GM12891 (cell line): ENCODE measurements around the gene LIMS1.
"Not testable (repeated sequence)": the region's sequence is repeated elsewhere in the genome, so short reads cannot be mapped to it uniquely, and the experiment has no call there.

ENCODE experiments used
- DNase-seq: peaks from one replicate; pipeline ENCODE4 v3.0.0; 2011; ENCODE audit warnings: low spot score; ENCODE audit not compliant: insufficient read length
- FAIRE-seq: peaks from 2 replicates; lab custom pipeline; 2011; peaks lifted over from hg19 to GRCh38; lab: Jason Lieb, UNC
- PAX5 ChIP-seq: IDR thresholded peaks from 2 replicates; pipeline ENCODE4 v1.6.1; 2011; ENCODE audit warnings: low read length, moderate library complexity, mild to moderate bottlenecking; ENCODE audit not compliant: insufficient read depth, severe bottlenecking
- POLR2A ChIP-seq: IDR thresholded peaks from 2 replicates; pipeline ENCODE4 v1.6.1; 2011; ENCODE audit warnings: low read depth, low read length, control low read depth
- POLR2AphosphoS5 ChIP-seq: IDR thresholded peaks from 2 replicates; pipeline ENCODE4 v1.6.1; 2011; ENCODE audit warnings: low read depth, low read length, control low read depth
- POU2F2 ChIP-seq: IDR thresholded peaks from 2 replicates; pipeline ENCODE4 v1.6.1; 2011; ENCODE audit warnings: low read depth, mild to moderate bottlenecking, control low read depth, low read length, moderate library complexity
- SPI1 ChIP-seq: IDR thresholded peaks from 2 replicates; pipeline ENCODE4 v1.6.1; 2011; ENCODE audit warnings: low read depth, low read length, control low read depth
- TAF1 ChIP-seq: IDR thresholded peaks from 2 replicates; pipeline ENCODE4 v1.6.1; 2011; ENCODE audit warnings: low read depth, low read length, control low read depth

Gene LIMS1

GRCh38 chr2:108664089-108664488 is 129.8 kb downstream of the LIMS1 start:
- DNase-seq, FAIRE-seq: not testable (repeated sequence)

GRCh38 chr2:108664979-108665378 is 130.7 kb downstream of the LIMS1 start:
- not testable (repeated sequence) for FAIRE-seq, DNase-seq

- FAIRE-seq, DNase-seq: not testable (repeated sequence)
These were observed 131.7 kb downstream of the LIMS1 start for GRCh38 chr2:108665975-108666374.

- not testable (repeated sequence) for FAIRE-seq
These were observed 132.9 kb downstream of the LIMS1 start for GRCh38 chr2:108667140-108667539.

GRCh38 chr2:108670282-108670681 is 136.0 kb downstream of the LIMS1 start:
- not testable (repeated sequence) for DNase-seq, FAIRE-seq

More at GRCh38 chr2:108667140-108667539, 132.9 kb downstream of the LIMS1 start:
- not testable (repeated sequence) for DNase-seq

GRCh38 chr2:108672200-108672805 is 138.0 kb downstream of the LIMS1 start:
- FAIRE-seq, DNase-seq: not testable (repeated sequence)

GRCh38 chr2:108676522-108676921 is 142.3 kb downstream of the LIMS1 start:
- not testable (repeated sequence) for FAIRE-seq, DNase-seq

GRCh38 chr2:108677239-108677744 is 143.0 kb downstream of the LIMS1 start:
- not testable (repeated sequence) for FAIRE-seq, DNase-seq

GRCh38 chr2:108678198-108678651 is 144.0 kb downstream of the LIMS1 start:
- DNase-seq, FAIRE-seq: not testable (repeated sequence)

- FAIRE-seq, DNase-seq: not testable (repeated sequence)
These were observed 146.5 kb downstream of the LIMS1 start for GRCh38 chr2:108680805-108681204.

- not testable (repeated sequence) for FAIRE-seq, DNase-seq
These were observed 154.8 kb downstream of the LIMS1 start for GRCh38 chr2:108688818-108689756.

GRCh38 chr2:108690001-108690400 is 155.7 kb downstream of the LIMS1 start:
- DNase-seq, FAIRE-seq: not testable (repeated sequence)

GRCh38 chr2:108691447-108691846 is 157.2 kb downstream of the LIMS1 start:
- no peak for DNase-seq
- no peak for TF ChIP-seq POLR2A
- no peak for TF ChIP-seq SPI1
- no peak for TF ChIP-seq POU2F2
- TF ChIP-seq PAX5, result no peak
- no peak for TF ChIP-seq TAF1
- no peak for TF ChIP-seq POLR2AphosphoS5
- no peak for FAIRE-seq
